SK-N-SH (cell line): ENCODE data around the gene IFNGR1. TPM values are rescaled to one million over a fixed set of nuclear protein-coding genes. Genes with fewer than 3 reads are reported as not detected.

Experiments used
- CTCF ChIA-PET: fragments of 300-600, 350-600 bp; formaldehyde crosslinking; extraction: SDS; loops from one replicate; lab custom pipeline; 2021; lab: Yijun Ruan, JAX
- POLR2A ChIA-PET: fragments of 350-600 bp; sonication (Branson Sonifier 250); formaldehyde crosslinking; extraction: SDS; loops from one replicate; lab custom pipeline; 2020; ENCODE audit warnings: antibody characterized with exemption, inconsistent platforms; lab: Yijun Ruan, JAX
- DNase-seq: peaks from one replicate; pipeline ENCODE4 v3.0.0; 2012
- H2AFZ ChIP-seq: fragments of 200-600 bp; sonication (generic); 2 replicates; pipeline ENCODE4 v1.8.1; 2016; ENCODE audit warnings: antibody characterized with exemption, mild to moderate bottlenecking, low read depth
- H3F3A ChIP-seq: fragments of 200-600 bp; sonication (generic); replicated peaks from 2 replicates; pipeline ENCODE3; 2016; ENCODE audit warnings: antibody characterized with exemption, mild to moderate bottlenecking; ENCODE audit not compliant: insufficient read depth
- H3K27ac ChIP-seq, 2 experiments: fragments of 200-500 bp in 1 of 2; fragments of 200-600 bp in 1 of 2; sonication (Bioruptor generic) in 1 of 2; sonication (generic), shearing (Covaris generic) in 1 of 2; 2 replicates each; pipeline versions ENCODE4 v1.5.1 to v1.6.1; 2014 to 2016; ENCODE audit warnings: low read depth in 2 of 2, inconsistent platforms in 1 of 2, low read length in 1 of 2, mild to moderate bottlenecking in 1 of 2, mixed read lengths in 1 of 2
- H3K27me3 ChIP-seq: fragments of 200-600 bp; sonication (generic), shearing (Covaris generic); 2 replicates; pipeline ENCODE4 v1.6.1; 2016; ENCODE audit warnings: mixed run types; ENCODE audit not compliant: insufficient read depth
- H3K36me3 ChIP-seq, 2 experiments: fragments of 200-500 bp in 1 of 2; fragments of 200-600 bp in 1 of 2; sonication (Bioruptor generic) in 1 of 2; sonication (generic) in 1 of 2; replicated peaks in 1 of 2; 2 replicates each; pipeline versions ENCODE3 to v1.5.1; 2014 to 2016; ENCODE audit warnings: low read length in 1 of 2, mild to moderate bottlenecking in 1 of 2; ENCODE audit not compliant: insufficient read depth in 2 of 2, control insufficient read depth in 1 of 2
- H3K4me1 ChIP-seq, 2 experiments: fragments of 200-500 bp in 1 of 2; fragments of 200-600 bp in 1 of 2; sonication (Bioruptor generic) in 1 of 2; sonication (generic), shearing (Covaris generic) in 1 of 2; 2 replicates each; pipeline versions ENCODE4 v1.5.1 to v1.6.1; 2014 to 2016; ENCODE audit warnings: low read depth in 1 of 2, low read length in 1 of 2, mixed run types in 1 of 2; ENCODE audit not compliant: insufficient read depth in 2 of 2, control insufficient read depth in 1 of 2
- H3K4me2 ChIP-seq: fragments of 200-600 bp; sonication (generic), shearing (Covaris generic); 2 replicates; pipeline ENCODE4 v1.6.1; 2017; ENCODE audit warnings: mixed run types
- H3K4me3 ChIP-seq, 2 experiments: fragments of 200-500 bp in 1 of 2; fragments of 200-600 bp in 1 of 2; sonication (Bioruptor generic) in 1 of 2; sonication (generic), shearing (Covaris generic) in 1 of 2; 2 replicates each; pipeline versions ENCODE4 v1.5.1 to v1.8.1; 2014 to 2016; ENCODE audit warnings: low read depth in 2 of 2, inconsistent platforms in 1 of 2, low read length in 1 of 2, mild to moderate bottlenecking in 1 of 2, mixed read lengths in 1 of 2, moderate library complexity in 1 of 2
- H3K79me2 ChIP-seq: fragments of 200-600 bp; sonication (generic); 2 replicates; pipeline ENCODE4 v1.8.1; 2017; ENCODE audit warnings: mild to moderate bottlenecking; ENCODE audit not compliant: insufficient read depth
- H3K9ac ChIP-seq: fragments of 200-600 bp; sonication (generic); 2 replicates; pipeline ENCODE4 v1.6.1; 2017; ENCODE audit warnings: mixed run types
- H3K9me2 ChIP-seq: fragments of 200-600 bp; sonication (generic); 2 replicates; pipeline ENCODE4 v1.6.1; 2017; ENCODE audit warnings: mixed run types
- H3K9me3 ChIP-seq: fragments of 200-600 bp; sonication (generic); 2 replicates; pipeline ENCODE4 v1.6.1; 2017; ENCODE audit warnings: mixed run types, mild to moderate bottlenecking, moderate library complexity
- H4K20me1 ChIP-seq: fragments of 200-600 bp; sonication (generic); 2 replicates; pipeline ENCODE4 v1.6.1; 2017; ENCODE audit warnings: mild to moderate bottlenecking, mixed run types; ENCODE audit not compliant: insufficient read depth
- GABPA ChIP-seq: IDR thresholded peaks from 2 replicates; pipeline ENCODE4 v1.4.0; 2012; ENCODE audit warnings: low read depth, mild to moderate bottlenecking
- GATA2 ChIP-seq: sonication (generic); formaldehyde crosslinking; IDR thresholded peaks from 2 replicates; pipeline ENCODE4 v1.5.0; 2020; ENCODE audit warnings: mild to moderate bottlenecking, missing genetic modification reagents
- NRF1 ChIP-seq: IDR thresholded peaks from 2 replicates; pipeline ENCODE4 v1.6.1; 2012; ENCODE audit warnings: low read depth, mild to moderate bottlenecking, low read length
- RAD21 ChIP-seq: IDR thresholded peaks from 2 replicates; pipeline ENCODE4 v1.6.1; 2012; ENCODE audit warnings: mild to moderate bottlenecking, low read length
- REST ChIP-seq: IDR thresholded peaks from 2 replicates; pipeline ENCODE4 v1.6.1; 2012; ENCODE audit warnings: mild to moderate bottlenecking, low read depth, low read length, moderate library complexity
- USF1 ChIP-seq: IDR thresholded peaks from 2 replicates; pipeline ENCODE4 v1.4.0; 2012; ENCODE audit warnings: low read depth, borderline replicate concordance
- WGBS: methylation state at CpG from one replicate; pipeline ENCODE4 v1.1.6; 2017; ENCODE audit warnings: low lambda C conversion rate; 5-methylcytosine and 5-hydroxymethylcytosine counted together
- polyA plus RNA-seq, 3 experiments: library from polyadenylated mRNA; depleted of rRNA; stranded (reverse); fragments of >200 nt; gene quantifications; 2 replicates each; pipeline ENCODE4 v1.2.3, GENCODE V29; 2012
- TF ChIP-seq, protein P1 (sequence below): fragments of 150-350 bp; IDR thresholded peaks from 2 replicates; pipeline ENCODE4 v1.6.1; 2016; ENCODE audit warnings: mild to moderate bottlenecking, low read depth, low read length
- TF ChIP-seq, protein P2 (sequence below): IDR thresholded peaks from 2 replicates; pipeline ENCODE4 v1.4.0; 2012; ENCODE audit warnings: low read depth

IFNGR1 gene
- polyA plus RNA-seq, 1 of the 3 experiments (the other 2 are of a cell fraction) = 11.5 TPM

DNA sequence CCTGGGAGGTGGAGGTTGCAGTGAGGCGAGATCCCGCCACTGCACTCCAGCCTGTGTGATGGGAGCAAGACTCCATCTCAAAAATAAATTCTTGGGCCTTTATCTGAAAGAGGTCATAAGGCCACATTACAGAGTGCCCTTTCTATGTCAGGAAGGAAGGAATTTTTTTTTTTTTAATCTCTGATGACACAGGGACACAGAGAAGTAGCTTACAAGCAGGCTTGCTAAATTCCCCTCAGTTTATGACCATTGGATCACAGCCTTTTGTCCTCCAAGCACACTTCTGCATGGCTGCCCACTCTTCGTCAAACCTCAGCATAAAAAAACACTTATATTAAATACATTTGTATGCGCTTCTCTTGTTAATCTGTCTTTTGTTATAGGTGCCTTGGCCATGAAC, 7.5 kb upstream of the IFNGR1 start (continued):
- no peak for TF ChIP-seq REST
- TF ChIP-seq GATA2 (CRISPR knock-in tag) = no peak
- no peak for TF ChIP-seq RAD21

DNA sequence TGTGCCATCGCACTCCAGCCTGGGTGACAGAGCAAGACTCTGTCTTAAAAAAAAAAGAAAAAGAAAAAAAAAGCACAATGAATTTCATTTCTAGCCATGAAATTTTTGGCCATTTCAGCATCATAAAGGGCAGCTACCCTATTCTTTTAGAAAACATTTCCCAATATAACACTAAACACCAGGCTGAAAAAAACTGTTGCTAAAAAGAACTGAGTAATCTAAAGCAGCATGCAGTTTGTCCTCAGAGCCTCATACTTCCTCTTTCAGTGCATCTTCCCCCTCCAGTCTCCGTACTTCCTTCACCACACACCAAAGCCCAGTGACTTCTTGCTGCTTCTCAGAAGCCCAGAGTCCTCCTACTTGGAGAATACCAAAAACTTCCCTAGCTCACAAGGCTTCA, 5.6 kb upstream of the IFNGR1 start:
- POLR2A ChIA-PET = no interaction called here
- Histone ChIP-seq H3K27me3 (no peaks in the 10 kb centered on the region), H3K9me2 (no peaks in the 10 kb centered on the region), H3K79me2 (no peaks in the 10 kb centered on the region), H3K4me2 (no peak overlapping the region), H2AFZ (no peak overlapping the region), H3K4me1 (no peaks in the 10 kb centered on the region; a peak in 1 of 4 replicates), H3K27ac (no peak overlapping the region), H3F3A (no peaks in the 10 kb centered on the region), H4K20me1 (no peaks in the 10 kb centered on the region), H3K4me3 (no peak overlapping the region), H3K36me3 (no peaks in the 10 kb centered on the region), H3K9ac (no peak overlapping the region), H3K9me3 (no peaks in the 10 kb centered on the region)
- CTCF ChIA-PET = interaction anchor here (1.3 kb wide), 1 partner anchor 10 kb away, joined by 3 read pairs; no protein-coding TSS in a partner anchor
- 85% methylated on average over 2 of the region's 2 CpGs for WGBS
- no peak for DNase-seq
- no peak for TF ChIP-seq NRF1
- TF ChIP-seq, all 33 proteins: peak for 0

- H3K9me2 ChIP-seq = no peaks in the 10 kb centered on the region
- H3K36me3 ChIP-seq = no peaks in the 10 kb centered on the region
- ChIA-PET POLR2A (no interaction called here), CTCF (interaction anchor here (0.9 kb wide), 1 partner anchor 129 kb away, joined by 3 read pairs; no protein-coding TSS in a partner anchor)
- H2AFZ ChIP-seq = no peak overlapping the region
- H3K27ac ChIP-seq = no peak overlapping the region
- no peak overlapping the region for H3K4me2 ChIP-seq
- peaks cover 4% of the 10 kb centered on the region for H3K79me2 ChIP-seq
- WGBS = 72% methylated on average over 6 of the region's 6 CpGs
- H3K9ac ChIP-seq = no peak overlapping the region
- no peaks in the 10 kb centered on the region for H3F3A ChIP-seq
- no peaks in the 10 kb centered on the region for H3K27me3 ChIP-seq
- no peak overlapping the region for H3K4me3 ChIP-seq
- TF ChIP-seq USF1 = no peak
- TF ChIP-seq, protein P1, sequence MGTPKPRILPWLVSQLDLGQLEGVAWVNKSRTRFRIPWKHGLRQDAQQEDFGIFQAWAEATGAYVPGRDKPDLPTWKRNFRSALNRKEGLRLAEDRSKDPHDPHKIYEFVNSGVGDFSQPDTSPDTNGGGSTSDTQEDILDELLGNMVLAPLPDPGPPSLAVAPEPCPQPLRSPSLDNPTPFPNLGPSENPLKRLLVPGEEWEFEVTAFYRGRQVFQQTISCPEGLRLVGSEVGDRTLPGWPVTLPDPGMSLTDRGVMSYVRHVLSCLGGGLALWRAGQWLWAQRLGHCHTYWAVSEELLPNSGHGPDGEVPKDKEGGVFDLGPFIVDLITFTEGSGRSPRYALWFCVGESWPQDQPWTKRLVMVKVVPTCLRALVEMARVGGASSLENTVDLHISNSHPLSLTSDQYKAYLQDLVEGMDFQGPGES = no peak
- no peak for TF ChIP-seq REST
- TF ChIP-seq, protein P2, sequence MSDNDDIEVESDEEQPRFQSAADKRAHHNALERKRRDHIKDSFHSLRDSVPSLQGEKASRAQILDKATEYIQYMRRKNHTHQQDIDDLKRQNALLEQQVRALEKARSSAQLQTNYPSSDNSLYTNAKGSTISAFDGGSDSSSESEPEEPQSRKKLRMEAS = no peak
- TF ChIP-seq RAD21 = no peak
- no peak for TF ChIP-seq GABPA
- no peak for DNase-seq
- H3K4me1 ChIP-seq = no peaks in the 10 kb centered on the region; a peak in 1 of 4 replicates
- H3K9me3 ChIP-seq = no peaks in the 10 kb centered on the region
- H4K20me1 ChIP-seq = no peaks in the 10 kb centered on the region
Measured at GRCh38 chr6:137223370-137224131, 4.4 kb upstream of the IFNGR1 start.
